SK-N-SH treated with all-trans-retinoic acid at 6 μM for 48 hours (cell line): ENCODE data around the gene ST6GALNAC3.

Experiments used
- ATAC-seq: fragments of 200-7000 bp; cut with Tn5 transposase; 3 replicates; pipeline ENCODE4 v1.9.1; 2020; ENCODE audit warnings: mild to moderate bottlenecking, moderate library complexity
- ARNTL ChIP-seq: fragments of 450-650 bp; formaldehyde crosslinking; IDR thresholded peaks from 2 replicates; pipeline ENCODE4 v1.5.0; 2020; ENCODE audit warnings: low read depth, mild to moderate bottlenecking, moderate library complexity, borderline replicate concordance
- CREB5 ChIP-seq: fragments of 250-450 bp; sonication (Bioruptor Pico); IDR thresholded peaks from 2 replicates; pipeline ENCODE4 v1.5.1; 2020; ENCODE audit warnings: low read depth, mild to moderate bottlenecking, moderate library complexity
- CSRNP3 ChIP-seq: fragments of 250-450 bp; sonication (Bioruptor Pico); IDR thresholded peaks from 2 replicates; pipeline ENCODE4 v1.5.1; 2021; ENCODE audit warnings: mild to moderate bottlenecking, moderate library complexity
- ESRRG ChIP-seq: fragments of 250-450 bp; sonication (Bioruptor Pico); IDR thresholded peaks from 2 replicates; pipeline ENCODE4 v1.6.1; 2021; ENCODE audit warnings: mild to moderate bottlenecking
- GLIS3 ChIP-seq: fragments of 250-450 bp; sonication (Bioruptor Pico); IDR thresholded peaks from 2 replicates; pipeline ENCODE4 v1.5.0; 2020; ENCODE audit warnings: mild to moderate bottlenecking, moderate library complexity
- ISL1 ChIP-seq: fragments of 250-450 bp; sonication (Bioruptor Pico); IDR thresholded peaks from 2 replicates; pipeline ENCODE4 v2.1.2; 2022; ENCODE audit warnings: mild to moderate bottlenecking, moderate library complexity
- OSR1 ChIP-seq: fragments of 250-450 bp; sonication (Bioruptor Pico); IDR thresholded peaks from 2 replicates; pipeline ENCODE4 v1.8.0; 2022; ENCODE audit warnings: moderate library complexity, mild to moderate bottlenecking, inconsistent platforms
- RARB ChIP-seq: fragments of 250-450 bp; sonication (Bioruptor Pico); IDR thresholded peaks from 2 replicates; pipeline ENCODE4 v1.8.0; 2021; ENCODE audit warnings: mild to moderate bottlenecking, moderate library complexity
- SNAI2 ChIP-seq: fragments of 250-450 bp; sonication (Bioruptor Pico); IDR thresholded peaks from 2 replicates; pipeline ENCODE4 v1.5.0; 2020; ENCODE audit warnings: mild to moderate bottlenecking, moderate library complexity
- TCF4 ChIP-seq: fragments of 250-450 bp; sonication (Bioruptor Pico); IDR thresholded peaks from 2 replicates; pipeline ENCODE4 v1.8.0; 2021; ENCODE audit warnings: mild to moderate bottlenecking, moderate library complexity, borderline replicate concordance
- TOX ChIP-seq: fragments of 250-450 bp; sonication (Bioruptor Pico); IDR thresholded peaks from 2 replicates; pipeline ENCODE4 v1.8.0; 2021; ENCODE audit warnings: mild to moderate bottlenecking, moderate library complexity, borderline replicate concordance
- TSHZ2 ChIP-seq: fragments of 250-450 bp; sonication (Bioruptor Pico); IDR thresholded peaks from 2 replicates; pipeline ENCODE4 v1.5.0; 2020; ENCODE audit warnings: mild to moderate bottlenecking, moderate library complexity
- ZC3H10 ChIP-seq: fragments of 250-450 bp; sonication (Bioruptor Pico); IDR thresholded peaks from 2 replicates; pipeline ENCODE4 v1.5.1; 2021; ENCODE audit warnings: mild to moderate bottlenecking, moderate library complexity
- ZFP3 ChIP-seq: fragments of 250-450 bp; sonication (Bioruptor Pico); IDR thresholded peaks from 2 replicates; pipeline ENCODE4 v1.5.0; 2020; ENCODE audit warnings: mild to moderate bottlenecking, moderate library complexity
- ZFP30 ChIP-seq: fragments of 450-650 bp; formaldehyde crosslinking; IDR thresholded peaks from 2 replicates; pipeline ENCODE4 v1.5.0; 2022; ENCODE audit warnings: mild to moderate bottlenecking, moderate library complexity
- ZNF565 ChIP-seq: fragments of 450-650 bp; formaldehyde crosslinking; conservative IDR thresholded peaks from 2 replicates; pipeline ENCODE4 v1.5.0; 2020; ENCODE audit warnings: low read depth, mild to moderate bottlenecking, moderate library complexity
- ZNF70 ChIP-seq: fragments of 450-650 bp; formaldehyde crosslinking; IDR thresholded peaks from 2 replicates; pipeline ENCODE4 v1.5.0; 2020; ENCODE audit warnings: mild to moderate bottlenecking, moderate library complexity
- TF ChIP-seq, protein P1 (sequence below): fragments of 250-450 bp; sonication (Bioruptor Pico); IDR thresholded peaks from 2 replicates; pipeline ENCODE4 v1.8.0; 2021; ENCODE audit warnings: low read depth, mild to moderate bottlenecking, moderate library complexity, borderline replicate concordance

The ST6GALNAC3 gene

DNA sequence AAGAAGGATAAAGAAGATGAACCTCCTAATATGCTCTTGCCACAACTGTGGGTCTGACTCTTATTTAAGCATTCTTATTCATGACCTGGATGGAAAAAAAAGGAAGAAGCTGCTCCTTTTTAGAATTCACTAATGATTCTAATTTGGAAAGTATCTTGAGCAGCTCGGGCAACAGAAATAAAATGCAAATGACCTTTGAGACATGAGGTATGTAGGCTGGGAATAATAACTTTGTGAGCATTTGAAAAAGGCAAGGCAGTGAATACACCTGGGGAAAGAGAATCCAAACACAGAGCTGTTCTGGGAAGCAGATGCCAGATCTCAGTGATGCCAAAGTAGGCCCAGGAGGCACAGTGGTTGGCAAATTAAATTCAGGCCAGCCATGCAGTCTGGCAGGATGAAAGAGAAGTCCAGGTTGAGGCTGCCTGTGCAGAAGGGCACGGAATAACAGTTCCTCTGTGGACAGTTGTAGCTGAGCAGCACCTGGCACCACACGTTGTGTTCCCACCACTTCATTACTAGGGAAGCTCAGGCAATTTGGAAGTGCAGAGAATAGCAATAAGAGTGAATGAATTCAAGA lies 471.9 kb downstream of the ST6GALNAC3 start:
- peak; percentile 36; the same call in 1 of the 3 replicates for ATAC-seq
- no peak for TF ChIP-seq GLIS3 (CRISPR knock-in tag)
- TF ChIP-seq TCF4 (CRISPR knock-in tag) = peak; percentile 50; the same call in 1 of the 2 replicates
- TF ChIP-seq TOX (CRISPR knock-in tag) = no peak
- no peak for TF ChIP-seq ZFP3 (CRISPR knock-in tag)
- TF ChIP-seq ARNTL = no peak

DNA sequence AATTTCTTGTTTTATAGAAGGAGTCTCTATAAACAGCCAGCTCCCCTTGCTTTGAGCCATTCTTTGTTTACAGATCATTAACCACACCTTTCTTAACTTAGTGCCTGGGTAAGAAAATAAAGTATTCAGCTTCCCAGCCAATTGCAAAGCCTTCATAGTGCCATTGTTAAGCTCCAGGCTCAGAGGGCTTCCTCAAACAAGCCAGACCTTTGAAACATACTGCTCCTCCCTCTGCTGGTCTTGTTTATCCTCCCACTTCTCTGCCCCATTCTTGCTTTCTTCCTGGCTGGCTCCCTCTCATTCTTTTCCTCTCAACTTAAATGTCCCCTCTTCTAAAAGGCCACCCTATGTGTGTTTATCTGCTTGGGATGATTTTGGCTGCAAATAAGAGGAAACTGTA lies 473.4 kb downstream of the ST6GALNAC3 start:
- ATAC-seq = no peak
- TF ChIP-seq ZNF565 (no peak), SNAI2 (no peak), CSRNP3 (CRISPR knock-in tag) (no peak), TSHZ2 (no peak), ZNF70 (no peak), ZFP30 (CRISPR knock-in tag) (no peak), ESRRG (CRISPR knock-in tag) (no peak)
- TF ChIP-seq, protein P1, sequence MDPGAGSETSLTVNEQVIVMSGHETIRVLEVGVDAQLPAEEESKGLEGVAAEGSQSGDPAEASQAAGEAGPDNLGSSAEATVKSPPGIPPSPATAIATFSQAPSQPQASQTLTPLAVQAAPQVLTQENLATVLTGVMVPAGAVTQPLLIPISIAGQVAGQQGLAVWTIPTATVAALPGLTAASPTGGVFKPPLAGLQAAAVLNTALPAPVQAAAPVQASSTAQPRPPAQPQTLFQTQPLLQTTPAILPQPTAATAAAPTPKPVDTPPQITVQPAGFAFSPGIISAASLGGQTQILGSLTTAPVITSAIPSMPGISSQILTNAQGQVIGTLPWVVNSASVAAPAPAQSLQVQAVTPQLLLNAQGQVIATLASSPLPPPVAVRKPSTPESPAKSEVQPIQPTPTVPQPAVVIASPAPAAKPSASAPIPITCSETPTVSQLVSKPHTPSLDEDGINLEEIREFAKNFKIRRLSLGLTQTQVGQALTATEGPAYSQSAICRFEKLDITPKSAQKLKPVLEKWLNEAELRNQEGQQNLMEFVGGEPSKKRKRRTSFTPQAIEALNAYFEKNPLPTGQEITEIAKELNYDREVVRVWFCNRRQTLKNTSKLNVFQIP (CRISPR knock-in tag) = no peak

DNA sequence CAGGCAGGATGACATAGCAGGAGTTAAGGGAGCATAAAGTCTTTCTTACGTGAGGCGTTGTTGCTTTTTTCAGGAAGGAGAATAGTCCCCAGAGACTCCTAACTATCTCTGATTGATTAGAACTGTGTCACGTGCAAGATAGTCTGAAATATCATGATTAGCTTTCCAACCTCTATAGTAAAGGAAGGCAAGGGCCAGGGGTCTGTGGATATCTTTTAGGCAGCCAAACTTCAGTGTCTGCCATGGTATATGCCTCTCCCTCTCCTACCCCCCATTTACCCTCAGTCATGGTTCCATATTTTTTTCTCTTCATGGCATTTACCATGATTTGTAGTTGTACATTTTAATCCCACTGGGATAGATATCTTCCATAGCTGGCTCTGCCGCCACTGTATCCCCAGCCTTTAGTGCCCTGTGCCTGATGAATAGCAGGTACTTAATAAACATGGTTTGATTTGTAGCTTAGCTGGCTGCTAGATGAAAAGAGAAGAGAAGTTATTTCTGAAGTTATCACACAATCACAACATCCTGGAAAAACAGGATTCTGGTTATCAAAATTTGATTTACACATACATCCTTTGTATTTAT lies 474.1 kb downstream of the ST6GALNAC3 start:
- no peak for TF ChIP-seq ARNTL
- no peak for TF ChIP-seq ZC3H10
- no peak for TF ChIP-seq CSRNP3 (CRISPR knock-in tag)
- no peak for TF ChIP-seq RARB (CRISPR knock-in tag)
- no peak for TF ChIP-seq OSR1
- no peak for TF ChIP-seq ESRRG (CRISPR knock-in tag)
- TF ChIP-seq, protein P1 (CRISPR knock-in tag) = no peak
- no peak for TF ChIP-seq SNAI2
- no peak for TF ChIP-seq ISL1 (CRISPR knock-in tag)
- no peak for TF ChIP-seq ZNF70
- no peak for TF ChIP-seq ZNF565
- no peak for TF ChIP-seq ZFP30 (CRISPR knock-in tag)
- TF ChIP-seq TOX (CRISPR knock-in tag) = no peak
- no peak for TF ChIP-seq CREB5 (CRISPR knock-in tag)
- no peak for TF ChIP-seq TSHZ2
- TF ChIP-seq GLIS3 (CRISPR knock-in tag) = no peak
- no peak for ATAC-seq
